Brain microvascular endothelial cell (primary cell): Measurements from ENCODE around the gene FIBCD1.

Source experiments
- DNase-seq: peaks from one replicate; pipeline ENCODE4 v3.0.0-alpha.2; 2020
- H3K27ac ChIP-seq: fragments of 250-450 bp; sonication (Bioruptor Pico); 2 replicates; pipeline ENCODE4 v1.5.1; 2020; ENCODE audit warnings: mild to moderate bottlenecking, moderate library complexity
- H3K27me3 ChIP-seq: fragments of 250-450 bp; sonication (Bioruptor Pico); replicated peaks from 2 replicates; pipeline ENCODE4 v1.5.1; 2020; ENCODE audit warnings: mild to moderate bottlenecking
- H3K36me3 ChIP-seq: fragments of 250-450 bp; sonication (Bioruptor Pico); replicated peaks from 2 replicates; pipeline ENCODE4 v1.5.1; 2020; ENCODE audit warnings: mild to moderate bottlenecking
- H3K4me3 ChIP-seq: 2 replicates; pipeline ENCODE4 v1.5.1; 2011; ENCODE audit warnings: low read depth, mild to moderate bottlenecking, control low read depth, low read length, moderate library complexity
- CTCF ChIP-seq: IDR thresholded peaks from 2 replicates; pipeline ENCODE4 v1.5.1; 2011; ENCODE audit warnings: low read depth, mild to moderate bottlenecking, moderate library complexity, low read length, control low read depth, inconsistent platforms; ENCODE audit errors: missing control alignments
- in situ Hi-C: cut with HindIII; loops from 2 replicates; pipeline ENCODE4 v1.10.0; 2017; ENCODE audit warnings: low sequenced_read_pairs, low pct_ligation_motif_present

Gene FIBCD1

GRCh38 chr9:130882696-130883225 is 56.3 kb downstream of the FIBCD1 start:
- no peak for TF ChIP-seq CTCF
- DNase-seq = no peak
- H3K36me3 ChIP-seq = peaks cover 100% of the 10 kb centered on the region
- in situ Hi-C loops = no loop called here
- no peaks in the 10 kb centered on the region for H3K27me3 ChIP-seq
- H3K4me3 ChIP-seq = no peak overlapping the region
- peak overlapping the region; percentile 31 for H3K27ac ChIP-seq

GRCh38 chr9:130881516-130881915 is 57.5 kb downstream of the FIBCD1 start:
- Histone ChIP-seq H3K27me3 (no peaks in the 10 kb centered on the region), H3K4me3 (no peak overlapping the region), H3K36me3 (peaks cover 99% of the 10 kb centered on the region), H3K27ac (no peak overlapping the region)
- DNase-seq = no peak
- in situ Hi-C loops = no loop called here
- TF ChIP-seq CTCF = no peak

- no peak for DNase-seq
- Histone ChIP-seq H3K27me3 (no peaks in the 10 kb centered on the region), H3K4me3 (no peak overlapping the region), H3K36me3 (peaks cover 98% of the 10 kb centered on the region), H3K27ac (no peak overlapping the region)
- in situ Hi-C loops = no loop called here
- TF ChIP-seq CTCF = no peak
Observed at GRCh38 chr9:130880599-130881220, 58.3 kb downstream of the FIBCD1 start.

- H3K36me3 ChIP-seq = peaks cover 98% of the 10 kb centered on the region
- no peak overlapping the region for H3K4me3 ChIP-seq
- H3K27ac ChIP-seq = peak overlapping the region; percentile 43
- in situ Hi-C loops = no loop called here
- no peak for TF ChIP-seq CTCF
- DNase-seq = no peak
- H3K27me3 ChIP-seq = no peaks in the 10 kb centered on the region
Observed at GRCh38 chr9:130879863-130880411, 59.1 kb downstream of the FIBCD1 start.

GRCh38 chr9:130878295-130878694 is 60.8 kb downstream of the FIBCD1 start:
- in situ Hi-C loops = no loop called here
- Histone ChIP-seq H3K4me3 (no peak overlapping the region), H3K36me3 (peaks cover 98% of the 10 kb centered on the region), H3K27ac (no peak overlapping the region), H3K27me3 (no peaks in the 10 kb centered on the region)
- no peak for DNase-seq
- TF ChIP-seq CTCF = no peak

- Histone ChIP-seq H3K36me3 (peaks cover 98% of the 10 kb centered on the region), H3K27me3 (no peaks in the 10 kb centered on the region), H3K27ac (no peak overlapping the region), H3K4me3 (no peak overlapping the region)
- DNase-seq = no peak
- TF ChIP-seq CTCF = no peak
- in situ Hi-C loops = no loop called here
Observed at GRCh38 chr9:130877300-130877699, 61.7 kb downstream of the FIBCD1 start.
